C4-2B (cell line): Measurements from ENCODE around the gene RAB40B.
A peak's percentile ranks its signal among the peaks of the same experiment; 100 is the strongest.
"Not testable (repeated sequence)": the region's sequence is repeated elsewhere in the genome, so short reads cannot be mapped to it uniquely, and the experiment has no call there.

Experiments used
- H3K27ac ChIP-seq: fragments of 450-650 bp; 2 replicates; pipeline ENCODE4 v1.5.1; 2017
- CTCF ChIP-seq: fragments of 450-650 bp; conservative IDR thresholded peaks from 2 replicates; pipeline ENCODE4 v1.5.1; 2017; ENCODE audit warnings: mild to moderate bottlenecking
- ZFX ChIP-seq: fragments of 450-650 bp; IDR thresholded peaks from 2 replicates; pipeline ENCODE4 v1.6.1; 2017

The RAB40B gene

GRCh38 chr17:82698065-82698973 is at the start of gene RAB40B:
Gene RAB40B, minus strand, starts transcription at chr17:82698698. Its CDS starts 102 bp downstream, at chr17:82698596.
- TF ChIP-seq CTCF, result no peak
- TF ChIP-seq ZFX, result peak; percentile 77; the same call in 1 of the 2 replicates
- H3K27ac ChIP-seq, result peak within 1 kb of the TSS; percentile 49

GRCh38 chr17:82745524-82745923 is 47.0 kb upstream of the RAB40B start:
- no peak for TF ChIP-seq ZFX
- TF ChIP-seq CTCF, result no peak
- H3K27ac ChIP-seq, result no peak overlapping the region

GRCh38 chr17:82744736-82745135 is 46.2 kb upstream of the RAB40B start:
- H3K27ac ChIP-seq, result not testable (repeated sequence)

GRCh38 chr17:82743344-82744219 is 45.1 kb upstream of the RAB40B start:
- TF ChIP-seq ZFX, result no peak
- no peak for TF ChIP-seq CTCF
- H3K27ac ChIP-seq, result no peak overlapping the region

- no peak for TF ChIP-seq CTCF
- no peak for TF ChIP-seq ZFX
- H3K27ac ChIP-seq, result no peak overlapping the region
These were observed 42.6 kb upstream of the RAB40B start for GRCh38 chr17:82740906-82741759.

- no peak overlapping the region for H3K27ac ChIP-seq
- TF ChIP-seq CTCF (no peak), ZFX (no peak)
These were observed 39.7 kb upstream of the RAB40B start for GRCh38 chr17:82737967-82738877.
